Endothelial cell (in vitro differentiated cells): ENCODE results near the gene BASP1. TPM values are rescaled to one million over a fixed set of nuclear protein-coding genes. Genes with fewer than 3 reads are reported as not detected.
"Not testable (repeated sequence)": the region's sequence is repeated elsewhere in the genome, so short reads cannot be mapped to it uniquely, and the experiment has no call there.

Source experiments
- DNase-seq: peaks from one replicate; pipeline ENCODE4 v3.0.0; 2021; ENCODE audit warnings: low spot score
- H3K27ac Mint-ChIP-seq: one replicate; pipeline ENCODE4 v1.8.0; 2021; ENCODE audit warnings: mixed read lengths, inconsistent platforms; ENCODE audit not compliant: unreplicated experiment
- H3K27me3 Mint-ChIP-seq: one replicate; pipeline ENCODE4 v1.8.0; 2021; ENCODE audit warnings: mild to moderate bottlenecking, moderate library complexity, mixed read lengths, inconsistent platforms; ENCODE audit not compliant: unreplicated experiment
- H3K36me3 Mint-ChIP-seq: one replicate; pipeline ENCODE4 v1.8.0; 2021; ENCODE audit warnings: mild to moderate bottlenecking, low read depth, mixed read lengths, inconsistent platforms; ENCODE audit not compliant: unreplicated experiment
- H3K4me1 Mint-ChIP-seq: one replicate; pipeline ENCODE4 v1.8.0; 2021; ENCODE audit warnings: mild to moderate bottlenecking, mixed read lengths, inconsistent platforms; ENCODE audit not compliant: unreplicated experiment
- H3K4me3 Mint-ChIP-seq: one replicate; pipeline ENCODE4 v1.8.0; 2021; ENCODE audit warnings: mild to moderate bottlenecking, mixed read lengths, inconsistent platforms; ENCODE audit not compliant: unreplicated experiment
- H3K9me3 Mint-ChIP-seq: one replicate; pipeline ENCODE4 v1.8.0; 2021; ENCODE audit warnings: mixed read lengths, inconsistent platforms; ENCODE audit not compliant: unreplicated experiment
- total RNA-seq: library from RNA; stranded (reverse); fragmentation: NEBNext Ultra II Directional; extraction: Animal tissue kit (Norgen Biotek cat#: 25700); gene quantifications from one replicate; pipeline ENCODE4 v1.2.1, GENCODE V29; 2021; ENCODE audit not compliant: unreplicated experiment
- TF ChIP-seq, protein P1 (sequence below): fragments of 200-600 bp; sonication (generic); IDR thresholded peaks from one replicate; pipeline ENCODE4 v1.5.0; 2021; ENCODE audit warnings: antibody characterized with exemption; ENCODE audit not compliant: unreplicated experiment

The BASP1 gene
- total RNA-seq, 1 donor from 2014 or later, result 95.2 TPM

DNA sequence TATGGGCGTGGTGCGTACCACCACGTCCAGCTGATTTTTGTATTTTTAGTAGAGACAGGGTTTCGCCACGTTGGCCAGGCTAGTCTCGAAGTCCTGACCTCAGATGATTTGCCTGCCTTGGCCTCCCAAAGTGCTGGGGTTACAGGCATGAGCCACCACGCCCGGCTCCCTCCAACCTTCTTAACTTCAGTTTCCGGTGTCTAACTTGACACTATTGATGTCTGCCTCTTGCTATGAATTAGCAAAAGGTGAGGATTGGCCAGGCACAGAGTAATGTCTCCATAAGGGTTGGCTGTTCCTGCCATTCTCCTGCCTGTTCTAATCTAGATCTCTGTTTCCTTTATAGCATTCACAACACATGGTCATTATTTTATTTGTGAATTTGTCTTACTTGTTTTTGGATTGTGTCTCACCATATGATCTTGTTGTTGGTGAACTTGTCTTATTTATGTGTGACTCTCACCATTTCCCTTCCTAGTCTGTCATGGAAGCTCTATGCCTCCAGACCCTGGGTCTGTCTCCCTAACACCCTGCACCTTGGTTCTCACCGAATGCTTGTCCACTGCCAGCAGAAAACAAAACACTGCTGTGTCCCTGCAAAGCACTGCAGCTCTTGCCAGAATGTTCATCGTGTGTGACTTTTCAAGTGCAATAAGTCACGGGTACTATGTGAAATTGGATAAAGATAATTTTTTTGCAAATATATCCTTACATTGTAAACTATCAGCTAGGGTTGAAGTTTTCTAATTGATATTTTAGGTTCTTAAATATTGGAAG lies 26.0 kb downstream of the BASP1 start:
- Mint-ChIP-seq H3K4me1 (no peaks in the 10 kb centered on the region), H3K27me3 (peaks cover 2% of the 10 kb centered on the region), H3K27ac (no peak overlapping the region), H3K9me3 (no peaks in the 10 kb centered on the region), H3K36me3 (no peaks in the 10 kb centered on the region), H3K4me3 (no peak overlapping the region)
- no peak for DNase-seq
- TF ChIP-seq, protein P1, sequence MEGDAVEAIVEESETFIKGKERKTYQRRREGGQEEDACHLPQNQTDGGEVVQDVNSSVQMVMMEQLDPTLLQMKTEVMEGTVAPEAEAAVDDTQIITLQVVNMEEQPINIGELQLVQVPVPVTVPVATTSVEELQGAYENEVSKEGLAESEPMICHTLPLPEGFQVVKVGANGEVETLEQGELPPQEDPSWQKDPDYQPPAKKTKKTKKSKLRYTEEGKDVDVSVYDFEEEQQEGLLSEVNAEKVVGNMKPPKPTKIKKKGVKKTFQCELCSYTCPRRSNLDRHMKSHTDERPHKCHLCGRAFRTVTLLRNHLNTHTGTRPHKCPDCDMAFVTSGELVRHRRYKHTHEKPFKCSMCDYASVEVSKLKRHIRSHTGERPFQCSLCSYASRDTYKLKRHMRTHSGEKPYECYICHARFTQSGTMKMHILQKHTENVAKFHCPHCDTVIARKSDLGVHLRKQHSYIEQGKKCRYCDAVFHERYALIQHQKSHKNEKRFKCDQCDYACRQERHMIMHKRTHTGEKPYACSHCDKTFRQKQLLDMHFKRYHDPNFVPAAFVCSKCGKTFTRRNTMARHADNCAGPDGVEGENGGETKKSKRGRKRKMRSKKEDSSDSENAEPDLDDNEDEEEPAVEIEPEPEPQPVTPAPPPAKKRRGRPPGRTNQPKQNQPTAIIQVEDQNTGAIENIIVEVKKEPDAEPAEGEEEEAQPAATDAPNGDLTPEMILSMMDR, result no peak

DNA sequence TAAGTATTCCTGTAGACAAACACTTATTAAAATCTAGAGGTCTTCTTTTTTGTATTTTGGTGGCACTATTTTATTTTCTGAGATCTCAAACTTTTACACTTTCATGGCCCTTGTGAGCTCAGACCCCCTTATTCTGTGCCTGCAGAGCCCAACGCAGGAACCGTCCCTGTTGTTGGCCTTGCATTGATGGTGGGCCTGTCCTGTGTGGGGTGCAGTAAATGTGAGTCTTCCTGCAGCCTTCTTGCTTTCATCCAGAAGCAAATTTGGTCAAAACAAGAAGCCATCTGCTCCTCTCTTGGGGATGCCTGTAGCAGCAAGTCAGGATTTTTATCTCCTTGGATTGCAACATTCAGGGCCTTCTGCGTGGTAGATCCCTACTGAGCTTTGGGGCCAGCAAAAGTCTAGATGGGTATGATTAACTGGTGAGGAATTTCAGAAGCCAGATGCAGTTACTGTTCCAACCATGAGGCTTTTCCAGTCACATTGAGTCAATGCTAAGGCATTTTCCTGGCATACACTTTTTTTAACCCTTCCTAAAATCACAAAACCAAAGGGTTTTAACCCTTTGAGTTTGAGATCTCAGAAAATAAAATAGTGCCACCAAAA lies 31.7 kb downstream of the BASP1 start:
- no peak overlapping the region for H3K27ac Mint-ChIP-seq
- H3K27me3 Mint-ChIP-seq, result peaks cover 3% of the 10 kb centered on the region
- no peak for DNase-seq
- no peaks in the 10 kb centered on the region for H3K36me3 Mint-ChIP-seq
- H3K9me3 Mint-ChIP-seq, result no peaks in the 10 kb centered on the region
- H3K4me1 Mint-ChIP-seq, result peaks cover 2% of the 10 kb centered on the region
- H3K4me3 Mint-ChIP-seq, result no peak overlapping the region
- TF ChIP-seq, protein P1, result no peak

DNA sequence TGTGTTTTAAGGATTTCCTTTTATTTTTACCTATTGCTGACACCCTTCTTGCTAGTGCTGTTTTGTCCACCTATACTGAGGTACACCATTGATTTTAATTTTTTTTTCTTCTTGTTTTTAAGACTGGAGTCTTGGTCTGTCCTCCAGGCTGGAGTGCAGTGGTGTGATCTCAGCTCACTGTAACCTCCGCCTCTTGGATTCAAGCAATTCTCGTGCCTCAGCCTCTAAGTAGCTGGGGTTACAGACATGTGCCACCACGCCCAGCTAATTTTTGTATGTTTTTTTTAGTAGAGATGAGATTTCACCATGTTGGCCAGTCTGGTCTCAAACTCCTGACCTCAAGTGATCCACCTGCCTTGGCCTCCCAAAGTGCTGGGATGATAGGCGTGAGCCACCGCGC lies 32.4 kb downstream of the BASP1 start:
- not testable (repeated sequence) for H3K27ac Mint-ChIP-seq, H3K27me3 Mint-ChIP-seq, H3K36me3 Mint-ChIP-seq, H3K9me3 Mint-ChIP-seq, H3K4me1 Mint-ChIP-seq, H3K4me3 Mint-ChIP-seq, DNase-seq

DNA sequence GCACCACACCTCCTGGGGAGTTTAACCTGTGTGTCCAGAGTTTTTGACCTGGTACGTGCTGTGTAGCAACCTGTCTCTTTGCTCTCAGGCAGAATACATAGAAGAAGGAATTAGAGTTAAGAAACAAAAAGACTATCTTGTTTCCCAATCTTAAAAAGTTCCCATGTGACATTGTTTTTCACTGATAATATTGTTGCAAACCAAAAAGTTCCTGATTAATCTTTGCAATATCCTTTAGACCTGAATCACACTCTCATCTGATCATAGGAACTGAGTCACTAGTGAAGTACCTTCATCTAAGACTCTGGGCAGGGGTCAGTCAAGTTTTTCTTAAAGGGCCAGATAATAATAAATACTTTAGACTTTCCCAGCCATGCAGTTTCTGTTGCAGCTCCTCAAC lies 35.1 kb downstream of the BASP1 start:
- peaks cover 2% of the 10 kb centered on the region for H3K27me3 Mint-ChIP-seq
- DNase-seq, result no peak
- TF ChIP-seq, protein P1, result no peak
- H3K27ac Mint-ChIP-seq, result no peak overlapping the region
- no peaks in the 10 kb centered on the region for H3K9me3 Mint-ChIP-seq
- H3K4me3 Mint-ChIP-seq, result no peak overlapping the region
- H3K4me1 Mint-ChIP-seq, result peaks cover 2% of the 10 kb centered on the region
- H3K36me3 Mint-ChIP-seq, result no peaks in the 10 kb centered on the region

DNA sequence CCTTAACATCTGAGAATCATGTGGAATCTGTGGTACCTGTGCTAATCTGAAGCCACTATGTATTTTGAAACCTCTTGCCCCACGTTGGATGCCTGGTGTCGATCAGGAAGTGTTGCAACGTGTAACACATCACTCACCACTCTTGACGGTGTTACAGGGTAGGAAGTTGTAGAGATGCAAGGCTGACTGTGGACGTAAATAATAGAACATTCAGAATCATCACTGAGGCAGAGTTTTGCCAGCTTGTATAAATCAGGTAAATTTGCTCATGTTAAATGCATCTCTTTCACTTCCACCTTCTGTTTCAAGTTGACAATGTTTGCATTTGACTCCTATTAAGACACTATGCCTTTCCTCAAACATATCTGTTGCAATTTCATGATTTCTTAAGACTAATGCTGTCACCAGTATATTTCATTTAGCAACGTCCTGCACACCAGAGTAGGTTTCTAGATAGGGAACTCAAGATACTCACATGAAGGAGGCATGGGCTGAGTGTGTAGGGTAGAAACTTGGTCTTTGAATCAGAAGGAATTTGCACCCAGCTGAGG lies 38.1 kb downstream of the BASP1 start:
- peaks cover 2% of the 10 kb centered on the region for H3K27me3 Mint-ChIP-seq
- no peak overlapping the region for H3K27ac Mint-ChIP-seq
- peaks cover 2% of the 10 kb centered on the region for H3K4me1 Mint-ChIP-seq
- DNase-seq, result no peak
- TF ChIP-seq, protein P1, result no peak
- no peaks in the 10 kb centered on the region for H3K9me3 Mint-ChIP-seq
- no peaks in the 10 kb centered on the region for H3K36me3 Mint-ChIP-seq
- no peak overlapping the region for H3K4me3 Mint-ChIP-seq
